ENCODE data around the gene DCAF7. TPM values are rescaled to one million over a fixed set of nuclear protein-coding genes. Genes with fewer than 3 reads are reported as not detected.
A peak's percentile ranks its signal among the peaks of the same experiment; 100 is the strongest.

The DCAF7 gene
- total and polyA plus RNA-seq, 11 donors: 9.9 to 61.8 (median 41.2) TPM

GRCh38 chr17:63610854-63611253 is 60.6 kb downstream of the DCAF7 start:
- Histone ChIP-seq H3K4me1 (peaks cover 0 to 3% (median 0%) of the 10 kb centered on the region in 12 donors), H3K9me3 (no peaks in the 10 kb centered on the region), H3K4me3 (no peak overlapping the region), H3K27me3 (no peaks in the 10 kb centered on the region), H3K27ac (peak overlapping the region in 1 of 12 donors; percentile 40), H3K36me3 (peaks cover 0 to 57% (median 51%) of the 10 kb centered on the region in 9 donors)
- no peak for ATAC-seq
- TF ChIP-seq CTCF (IDR thresholded peaks at IDR 0.05): no peak
- TF ChIP-seq POLR2A (IDR thresholded peaks at IDR 0.05): no peak
- intact Hi-C loops (cut with DNase I): loop anchor here in 4 of 10 donors (1.0 to 5.0 kb wide), 4 partner anchors 169 to 186 kb away; no protein-coding TSS in a partner anchor
- DNase-seq: no peak
- WGBS, 4 donors: 94 to 96% (median 95%) methylated on average over 10 of the region's 10 CpGs

- no peak for ATAC-seq
- DNase-seq: no peak
- Histone ChIP-seq H3K36me3 (peaks cover 0 to 52% (median 46%) of the 10 kb centered on the region in 9 donors), H3K4me3 (no peak overlapping the region), H3K27ac (peak overlapping the region in 1 of 12 donors; percentile 40), H3K27me3 (no peaks in the 10 kb centered on the region), H3K4me1 (peaks cover 0 to 3% (median 0%) of the 10 kb centered on the region in 12 donors), H3K9me3 (no peaks in the 10 kb centered on the region)
- no peak for TF ChIP-seq CTCF (IDR thresholded peaks at IDR 0.05)
- no peak for TF ChIP-seq POLR2A (IDR thresholded peaks at IDR 0.05)
- 86 to 94% (median 93%) methylated on average over 3 of the region's 3 CpGs for WGBS, 4 donors
- intact Hi-C loops (cut with DNase I): loop anchor here in 4 of 10 donors (2.0 to 5.0 kb wide), 3 partner anchors 169 to 185 kb away; no protein-coding TSS in a partner anchor
Observed at GRCh38 chr17:63611354-63611753, 61.1 kb downstream of the DCAF7 start.

GRCh38 chr17:63613663-63614062 is 63.4 kb downstream of the DCAF7 start:
- Histone ChIP-seq H3K27me3 (no peaks in the 10 kb centered on the region), H3K4me1 (peaks cover 0 to 3% (median 0%) of the 10 kb centered on the region in 12 donors), H3K9me3 (no peaks in the 10 kb centered on the region), H3K36me3 (peaks cover 0 to 28% (median 22%) of the 10 kb centered on the region in 9 donors), H3K27ac (no peak overlapping the region), H3K4me3 (no peak overlapping the region)
- no peak for DNase-seq
- intact Hi-C loops (cut with DNase I): loop anchor here in 5 of 10 donors (2.0 to 5.0 kb wide), 3 partner anchors 171 to 189 kb away; no protein-coding TSS in a partner anchor
- ATAC-seq: no peak
- TF ChIP-seq CTCF (IDR thresholded peaks at IDR 0.05) (no peak), POLR2A (IDR thresholded peaks at IDR 0.05) (no peak)
- WGBS, 4 donors: 88 to 93% (median 90%) methylated on average over 2 of the region's 2 CpGs

- no peaks in the 10 kb centered on the region for H3K36me3 ChIP-seq
- H3K27ac ChIP-seq: peak overlapping the region; percentile 51 to 91 (median 84)
- DNase-seq (no peak), ATAC-seq (no peak)
- H3K4me3 ChIP-seq: peak overlapping the region; percentile 12 to 96 (median 78)
- WGBS, 4 donors: 9 to 15% (median 14%) methylated on average over 10 of the region's 10 CpGs
- intact Hi-C loops (cut with DNase I): loop anchor here in 4 of 10 donors (5.0 to 10.0 kb wide), 3 partner anchors 56 to 81 kb away; partner anchors contain the start of gene LIMD2 (in 1 of the 4)
- TF ChIP-seq POLR2A (IDR thresholded peaks at IDR 0.05) (no peak), CTCF (IDR thresholded peaks at IDR 0.05) (no peak)
- no peaks in the 10 kb centered on the region for H3K27me3 ChIP-seq
- H3K9me3 ChIP-seq: no peaks in the 10 kb centered on the region
- H3K4me1 ChIP-seq: peaks cover 2 to 37% (median 30%) of the 10 kb centered on the region in 12 donors
Observed at GRCh38 chr17:63621229-63621683, 71.0 kb downstream of the DCAF7 start.

Data from heart left ventricle (tissue), 16 donors.